ENCODE data around the gene SLC25A26.

SLC25A26 gene

GRCh38 chr3:66335671-66336070, 114.9 kb downstream of the SLC25A26 start:
- Histone ChIP-seq H2BK15ac (replicated peaks; ENCODE audit: low read depth) (no peak overlapping the region), H2AK5ac (ENCODE audit: low read length) (no peak overlapping the region), H3K27me3 (ENCODE audit: insufficient read depth, low read length, poor library complexity) (no peaks in the 10 kb centered on the region), H3K18ac (ENCODE audit: low read length) (no peak overlapping the region), H2BK120ac (ENCODE audit: low read depth, low read length) (no peak overlapping the region), H3K4ac (ENCODE audit: low read depth, low read length) (no peak overlapping the region), H4K8ac (ENCODE audit: low read depth, low read length) (no peak overlapping the region), H3K9ac (ENCODE audit: low read length) (no peak overlapping the region), H3K4me3 (ENCODE audit: low read length) (no peak overlapping the region), H3K56ac (ENCODE audit: low read length) (no peak overlapping the region), H3K23ac (ENCODE audit: low read length) (no peak overlapping the region), H3K4me1 (ENCODE audit: control insufficient read depth, low read depth, low read length) (no peaks in the 10 kb centered on the region), H3K36me3 (ENCODE audit: control insufficient read depth, insufficient read depth, low read length) (no peaks in the 10 kb centered on the region), H3K4me2 (ENCODE audit: low read length) (no peak overlapping the region), H3K27ac (ENCODE audit: low read depth, low read length) (no peak overlapping the region), H2BK5ac (ENCODE audit: low read length) (no peak overlapping the region), H3K79me1 (ENCODE audit: low read length) (peaks cover 2% of the 10 kb centered on the region), H3K79me2 (ENCODE audit: control insufficient read depth, insufficient read depth, low read length) (no peaks in the 10 kb centered on the region), H4K5ac (ENCODE audit: low read length) (no peak overlapping the region)
- DNase-seq: no peak
- WGBS (ENCODE audit: extremely low coverage, insufficient coverage, low lambda C conversion rate): no CpG with 5 or more reads among the region's 2 CpGs

DNA sequence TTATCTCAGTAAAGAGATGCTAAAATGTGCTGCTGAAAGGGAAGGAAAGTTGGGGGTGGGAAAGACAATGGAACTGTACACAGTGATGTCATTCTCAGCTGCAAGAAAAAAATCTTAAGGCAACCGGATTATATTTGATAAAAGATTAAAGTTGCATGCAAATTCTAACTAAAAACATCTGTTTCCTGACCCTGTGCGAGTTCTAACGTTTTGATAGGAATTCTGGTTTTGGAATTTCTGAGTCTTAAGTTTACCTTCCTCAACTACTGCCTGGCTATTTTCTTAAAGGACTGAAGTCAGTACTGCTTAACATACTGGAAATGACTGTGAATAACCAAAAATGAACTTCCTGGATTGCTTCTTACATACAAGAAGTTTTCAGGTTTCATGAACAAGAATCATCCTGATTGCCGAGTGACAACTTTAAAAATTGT, 115.5 kb downstream of the SLC25A26 start:
- peaks cover 2% of the 10 kb centered on the region for H3K79me1 ChIP-seq (ENCODE audit: low read length)
- no peak overlapping the region for H2BK120ac ChIP-seq (ENCODE audit: low read depth, low read length)
- no peaks in the 10 kb centered on the region for H3K4me1 ChIP-seq (ENCODE audit: control insufficient read depth, low read depth, low read length)
- H2BK5ac ChIP-seq (ENCODE audit: low read length): no peak overlapping the region
- H3K4me3 ChIP-seq (ENCODE audit: low read length): no peak overlapping the region
- H3K27ac ChIP-seq (ENCODE audit: low read depth, low read length): no peak overlapping the region
- WGBS (ENCODE audit: extremely low coverage, insufficient coverage, low lambda C conversion rate): no CpG with 5 or more reads among the region's 4 CpGs
- H4K8ac ChIP-seq (ENCODE audit: low read depth, low read length): no peak overlapping the region
- no peak overlapping the region for H4K5ac ChIP-seq (ENCODE audit: low read length)
- H3K23ac ChIP-seq (ENCODE audit: low read length): no peak overlapping the region
- DNase-seq: no peak
- H3K4ac ChIP-seq (ENCODE audit: low read depth, low read length): no peak overlapping the region
- H3K79me2 ChIP-seq (ENCODE audit: control insufficient read depth, insufficient read depth, low read length): no peaks in the 10 kb centered on the region
- H3K27me3 ChIP-seq (ENCODE audit: insufficient read depth, low read length, poor library complexity): no peaks in the 10 kb centered on the region
- H2BK15ac ChIP-seq (replicated peaks; ENCODE audit: low read depth): no peak overlapping the region
- no peak overlapping the region for H2AK5ac ChIP-seq (ENCODE audit: low read length)
- H3K4me2 ChIP-seq (ENCODE audit: low read length): no peak overlapping the region
- H3K9ac ChIP-seq (ENCODE audit: low read length): no peak overlapping the region
- H3K18ac ChIP-seq (ENCODE audit: low read length): no peak overlapping the region
- H3K56ac ChIP-seq (ENCODE audit: low read length): no peak overlapping the region
- no peaks in the 10 kb centered on the region for H3K36me3 ChIP-seq (ENCODE audit: control insufficient read depth, insufficient read depth, low read length)

DNA sequence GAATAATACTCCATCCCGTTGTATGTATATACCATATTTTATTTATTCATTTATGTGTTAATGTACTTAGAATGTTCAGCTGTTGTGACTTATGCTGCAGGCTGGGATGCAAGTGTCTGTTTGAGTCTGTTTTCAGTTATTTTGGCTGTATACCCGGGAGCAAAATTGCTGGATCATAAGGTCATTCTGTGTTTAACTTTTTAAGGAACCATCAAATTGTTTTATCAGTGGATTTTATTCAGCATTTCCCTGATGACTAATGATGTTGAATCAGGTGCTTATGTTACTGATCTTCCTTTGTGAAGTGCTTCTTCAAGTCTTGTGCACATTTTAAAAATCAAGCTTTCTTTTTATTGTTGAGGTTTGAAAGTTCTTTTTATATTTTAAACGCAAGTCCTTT, 118.1 kb downstream of the SLC25A26 start:
- WGBS (ENCODE audit: extremely low coverage, insufficient coverage, low lambda C conversion rate): no CpG with 5 or more reads among the region's 3 CpGs
- Histone ChIP-seq H3K4me3 (ENCODE audit: low read length) (no peak overlapping the region), H2AK5ac (ENCODE audit: low read length) (no peak overlapping the region), H3K23ac (ENCODE audit: low read length) (no peak overlapping the region), H4K8ac (ENCODE audit: low read depth, low read length) (no peak overlapping the region), H3K4me1 (ENCODE audit: control insufficient read depth, low read depth, low read length) (no peaks in the 10 kb centered on the region), H4K5ac (ENCODE audit: low read length) (no peak overlapping the region), H2BK5ac (ENCODE audit: low read length) (no peak overlapping the region), H3K9ac (ENCODE audit: low read length) (no peak overlapping the region), H2BK120ac (ENCODE audit: low read depth, low read length) (no peak overlapping the region), H3K18ac (ENCODE audit: low read length) (no peak overlapping the region), H3K27me3 (ENCODE audit: insufficient read depth, low read length, poor library complexity) (no peaks in the 10 kb centered on the region), H3K79me2 (ENCODE audit: control insufficient read depth, insufficient read depth, low read length) (no peaks in the 10 kb centered on the region), H3K27ac (ENCODE audit: low read depth, low read length) (no peak overlapping the region), H3K36me3 (ENCODE audit: control insufficient read depth, insufficient read depth, low read length) (no peaks in the 10 kb centered on the region), H3K4ac (ENCODE audit: low read depth, low read length) (no peak overlapping the region), H3K4me2 (ENCODE audit: low read length) (no peak overlapping the region), H3K79me1 (ENCODE audit: low read length) (peaks cover 2% of the 10 kb centered on the region), H2BK15ac (replicated peaks; ENCODE audit: low read depth) (no peak overlapping the region), H3K56ac (ENCODE audit: low read length) (no peak overlapping the region)
- no peak for DNase-seq

DNA sequence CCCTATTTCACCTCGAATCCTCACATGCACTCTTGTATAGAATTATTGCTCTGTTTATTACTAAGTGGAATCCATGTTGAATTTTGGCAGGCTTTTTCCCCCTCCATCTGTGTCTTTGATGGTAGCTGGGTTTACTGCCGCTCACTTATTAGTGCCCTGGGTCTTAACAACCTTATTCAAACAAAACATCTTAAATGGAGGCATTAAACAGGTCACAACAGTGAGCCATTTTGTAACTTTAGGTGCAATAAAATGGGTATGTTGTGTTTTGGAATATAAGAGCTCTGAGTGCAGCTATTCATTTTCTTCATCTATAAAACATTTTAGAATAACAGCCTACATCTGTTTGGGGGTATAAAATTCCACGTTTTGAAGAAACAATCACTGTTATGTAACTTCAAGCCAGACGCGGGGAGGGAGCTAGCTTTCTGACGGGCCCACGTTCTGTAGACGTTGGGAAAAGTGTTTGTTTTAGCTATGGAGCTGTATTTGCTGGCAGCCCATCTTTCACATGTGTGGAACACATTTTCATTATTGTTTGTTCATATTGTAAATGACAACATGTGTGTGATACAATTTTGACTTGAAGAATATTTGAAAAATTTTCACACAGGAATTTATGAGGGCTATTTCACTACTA, 122.0 kb downstream of the SLC25A26 start:
- Histone ChIP-seq H3K18ac (ENCODE audit: low read length) (no peak overlapping the region), H3K79me1 (ENCODE audit: low read length) (no peaks in the 10 kb centered on the region), H3K4me3 (ENCODE audit: low read length) (no peak overlapping the region), H3K4me2 (ENCODE audit: low read length) (no peak overlapping the region), H3K36me3 (ENCODE audit: control insufficient read depth, insufficient read depth, low read length) (no peaks in the 10 kb centered on the region), H4K5ac (ENCODE audit: low read length) (no peak overlapping the region), H3K27ac (ENCODE audit: low read depth, low read length) (no peak overlapping the region), H3K9ac (ENCODE audit: low read length) (no peak overlapping the region), H3K27me3 (ENCODE audit: insufficient read depth, low read length, poor library complexity) (no peaks in the 10 kb centered on the region), H2BK15ac (replicated peaks; ENCODE audit: low read depth) (no peak overlapping the region), H2BK120ac (ENCODE audit: low read depth, low read length) (no peak overlapping the region), H4K8ac (ENCODE audit: low read depth, low read length) (no peak overlapping the region), H3K4ac (ENCODE audit: low read depth, low read length) (no peak overlapping the region), H3K79me2 (ENCODE audit: control insufficient read depth, insufficient read depth, low read length) (no peaks in the 10 kb centered on the region), H3K56ac (ENCODE audit: low read length) (no peak overlapping the region), H2BK5ac (ENCODE audit: low read length) (no peak overlapping the region), H3K23ac (ENCODE audit: low read length) (no peak overlapping the region), H2AK5ac (ENCODE audit: low read length) (no peak overlapping the region), H3K4me1 (ENCODE audit: control insufficient read depth, low read depth, low read length) (no peaks in the 10 kb centered on the region)
- DNase-seq: no peak
- no CpG with 5 or more reads among the region's 8 CpGs for WGBS (ENCODE audit: extremely low coverage, insufficient coverage, low lambda C conversion rate)

DNA sequence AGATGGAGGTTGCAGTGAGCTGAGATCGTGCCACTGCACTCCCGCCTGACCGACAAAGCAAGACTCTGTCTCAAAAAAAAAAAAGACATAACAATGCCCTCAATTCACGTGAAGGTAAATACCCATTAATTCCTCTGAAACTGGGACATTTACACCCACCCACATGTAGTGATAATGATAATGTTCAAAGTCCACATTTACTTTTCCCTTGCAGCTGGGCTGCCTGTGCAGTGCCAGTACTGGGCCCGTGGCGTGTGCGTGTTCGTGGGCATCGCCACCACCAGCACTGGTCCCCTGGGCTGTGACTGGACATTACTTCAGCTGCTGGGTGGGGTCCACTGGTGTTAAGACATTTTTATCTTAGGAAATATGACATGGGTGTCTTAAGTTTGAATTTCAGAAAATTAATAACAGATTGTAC, 123.6 kb downstream of the SLC25A26 start:
- H3K4me2 ChIP-seq (ENCODE audit: low read length): no peak overlapping the region
- H3K36me3 ChIP-seq (ENCODE audit: control insufficient read depth, insufficient read depth, low read length): no peaks in the 10 kb centered on the region
- no peak overlapping the region for H3K4ac ChIP-seq (ENCODE audit: low read depth, low read length)
- H2BK120ac ChIP-seq (ENCODE audit: low read depth, low read length): no peak overlapping the region
- no peak overlapping the region for H3K27ac ChIP-seq (ENCODE audit: low read depth, low read length)
- H2BK15ac ChIP-seq (replicated peaks; ENCODE audit: low read depth): no peak overlapping the region
- H2BK5ac ChIP-seq (ENCODE audit: low read length): no peak overlapping the region
- H3K56ac ChIP-seq (ENCODE audit: low read length): no peak overlapping the region
- H3K18ac ChIP-seq (ENCODE audit: low read length): no peak overlapping the region
- H4K8ac ChIP-seq (ENCODE audit: low read depth, low read length): no peak overlapping the region
- DNase-seq: no peak
- no peak overlapping the region for H3K23ac ChIP-seq (ENCODE audit: low read length)
- H3K79me1 ChIP-seq (ENCODE audit: low read length): no peaks in the 10 kb centered on the region
- H3K9ac ChIP-seq (ENCODE audit: low read length): no peak overlapping the region
- no peaks in the 10 kb centered on the region for H3K27me3 ChIP-seq (ENCODE audit: insufficient read depth, low read length, poor library complexity)
- no peaks in the 10 kb centered on the region for H3K4me1 ChIP-seq (ENCODE audit: control insufficient read depth, low read depth, low read length)
- WGBS (ENCODE audit: extremely low coverage, insufficient coverage, low lambda C conversion rate): no CpG with 5 or more reads among the region's 9 CpGs
- no peak overlapping the region for H3K4me3 ChIP-seq (ENCODE audit: low read length)
- no peak overlapping the region for H2AK5ac ChIP-seq (ENCODE audit: low read length)
- H3K79me2 ChIP-seq (ENCODE audit: control insufficient read depth, insufficient read depth, low read length): no peaks in the 10 kb centered on the region
- H4K5ac ChIP-seq (ENCODE audit: low read length): no peak overlapping the region
